ENCODE data around the gene HDAC8. TPM values are rescaled to one million over a fixed set of nuclear protein-coding genes. Genes with fewer than 3 reads are reported as not detected.

Gene HDAC8
- total and polyA plus RNA-seq, 12 donors: 32.1 to 232 (median 57.1) TPM

DNA sequence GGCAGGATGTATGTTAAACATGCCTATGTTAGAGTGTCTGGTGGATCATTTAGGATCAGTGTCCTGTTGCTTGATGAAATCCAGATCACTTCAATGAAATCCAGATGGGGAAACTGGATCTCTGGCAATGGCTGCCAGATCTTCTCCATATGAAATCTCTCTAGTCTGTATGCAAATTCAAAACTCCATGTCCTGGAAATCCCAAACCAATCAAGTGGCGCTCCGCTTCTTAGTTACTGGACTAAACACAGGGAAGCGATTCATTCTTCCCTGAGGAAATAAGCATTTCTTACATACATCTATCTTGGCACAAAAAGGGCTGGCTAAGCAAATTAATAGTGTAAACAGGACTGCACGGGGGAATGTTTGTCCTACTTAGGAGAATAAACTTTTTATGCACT, 94.9 kb downstream of the HDAC8 start:
- Histone ChIP-seq H3K4me1 (replicated peaks in 1 of 2) (no peaks in the 10 kb centered on the region), H3K36me3 (replicated peaks in 1 of 2) (no peaks in the 10 kb centered on the region), H3K4me3 (no peak overlapping the region), H3K9me3 (replicated peaks in 1 of 3) (no peaks in the 10 kb centered on the region), H3K27me3 (no peaks in the 10 kb centered on the region), H3K27ac (no peak overlapping the region)
- TF ChIP-seq, protein P1, sequence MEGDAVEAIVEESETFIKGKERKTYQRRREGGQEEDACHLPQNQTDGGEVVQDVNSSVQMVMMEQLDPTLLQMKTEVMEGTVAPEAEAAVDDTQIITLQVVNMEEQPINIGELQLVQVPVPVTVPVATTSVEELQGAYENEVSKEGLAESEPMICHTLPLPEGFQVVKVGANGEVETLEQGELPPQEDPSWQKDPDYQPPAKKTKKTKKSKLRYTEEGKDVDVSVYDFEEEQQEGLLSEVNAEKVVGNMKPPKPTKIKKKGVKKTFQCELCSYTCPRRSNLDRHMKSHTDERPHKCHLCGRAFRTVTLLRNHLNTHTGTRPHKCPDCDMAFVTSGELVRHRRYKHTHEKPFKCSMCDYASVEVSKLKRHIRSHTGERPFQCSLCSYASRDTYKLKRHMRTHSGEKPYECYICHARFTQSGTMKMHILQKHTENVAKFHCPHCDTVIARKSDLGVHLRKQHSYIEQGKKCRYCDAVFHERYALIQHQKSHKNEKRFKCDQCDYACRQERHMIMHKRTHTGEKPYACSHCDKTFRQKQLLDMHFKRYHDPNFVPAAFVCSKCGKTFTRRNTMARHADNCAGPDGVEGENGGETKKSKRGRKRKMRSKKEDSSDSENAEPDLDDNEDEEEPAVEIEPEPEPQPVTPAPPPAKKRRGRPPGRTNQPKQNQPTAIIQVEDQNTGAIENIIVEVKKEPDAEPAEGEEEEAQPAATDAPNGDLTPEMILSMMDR (IDR thresholded peaks at IDR 0.05): no peak
- TF ChIP-seq POLR2A (IDR thresholded peaks at IDR 0.05): no peak
- DNase-seq: no peak
- intact Hi-C loops (cut with DNase I): no loop called here
- 75 to 95% (median 89%) methylated on average over 3 to 4 of the region's 4 CpGs for WGBS, 4 donors

DNA sequence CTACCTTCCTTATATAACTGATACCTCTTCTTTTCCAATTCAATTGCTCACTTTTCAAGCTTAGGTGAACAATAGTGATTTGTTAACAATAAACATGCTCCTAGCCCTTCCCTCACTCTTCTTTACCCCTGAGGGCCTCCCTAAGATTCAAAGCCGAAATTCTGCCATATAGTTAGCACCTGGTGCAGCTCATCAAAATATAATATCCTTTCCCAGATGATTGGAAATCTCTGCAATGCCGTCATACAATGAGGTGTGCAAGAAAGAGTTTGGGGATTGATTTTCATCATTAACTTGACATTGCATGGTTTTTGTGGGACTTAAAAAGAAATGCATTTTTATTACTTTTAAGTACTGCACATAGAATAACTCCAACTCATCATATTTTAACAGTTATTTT, 95.3 kb downstream of the HDAC8 start:
- Histone ChIP-seq H3K4me3 (no peak overlapping the region), H3K27me3 (no peaks in the 10 kb centered on the region), H3K36me3 (replicated peaks in 1 of 2) (no peaks in the 10 kb centered on the region), H3K27ac (no peak overlapping the region), H3K4me1 (replicated peaks in 1 of 2) (no peaks in the 10 kb centered on the region), H3K9me3 (replicated peaks in 1 of 3) (no peaks in the 10 kb centered on the region)
- WGBS, 4 donors: 62 to 92% (median 85%) methylated on average over 2 of the region's 2 CpGs
- intact Hi-C loops (cut with DNase I): no loop called here
- TF ChIP-seq, protein P1 (IDR thresholded peaks at IDR 0.05): no peak
- TF ChIP-seq POLR2A (IDR thresholded peaks at IDR 0.05): no peak
- DNase-seq: no peak

DNA sequence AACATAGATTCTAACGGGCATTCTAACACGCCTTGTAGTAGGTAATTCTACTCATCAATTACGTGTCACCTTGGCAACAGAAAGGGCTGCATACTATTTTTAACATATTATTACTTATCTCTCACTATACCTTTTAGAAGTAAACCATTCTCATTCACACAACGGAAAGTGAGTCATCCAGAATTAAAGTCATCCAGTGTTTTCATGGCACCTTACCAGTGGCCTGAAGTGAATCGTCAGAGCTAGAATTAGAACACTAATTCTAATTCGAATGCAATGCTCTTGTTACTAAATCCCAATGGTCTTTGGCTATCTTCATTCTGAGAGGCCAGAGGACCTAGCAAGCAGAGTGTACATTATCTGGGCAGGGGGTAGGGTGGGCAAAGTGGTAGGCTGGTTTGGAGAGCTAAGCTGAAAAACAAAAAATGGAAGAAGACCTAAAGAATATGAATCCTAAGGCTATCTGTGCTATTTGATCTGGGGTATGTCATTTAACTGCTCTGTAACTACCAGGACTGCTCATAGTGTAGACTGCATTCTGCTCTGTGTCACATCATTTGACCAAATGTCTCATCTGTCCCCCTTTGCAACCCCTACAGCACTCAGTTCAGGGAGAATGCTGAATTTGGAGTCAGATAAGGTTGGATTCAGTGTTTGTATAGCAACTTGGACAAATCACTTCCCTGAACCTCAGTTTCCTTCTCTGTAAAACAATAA, 96.5 kb downstream of the HDAC8 start:
- DNase-seq: no peak
- Histone ChIP-seq H3K4me1 (replicated peaks in 1 of 2) (no peaks in the 10 kb centered on the region), H3K4me3 (no peak overlapping the region), H3K27me3 (no peaks in the 10 kb centered on the region), H3K27ac (no peak overlapping the region), H3K36me3 (replicated peaks in 1 of 2) (no peaks in the 10 kb centered on the region), H3K9me3 (replicated peaks in 1 of 3) (no peaks in the 10 kb centered on the region)
- 70 to 91% (median 78%) methylated on average over 6 of the region's 6 CpGs for WGBS, 4 donors
- intact Hi-C loops (cut with DNase I): no loop called here
- no peak for TF ChIP-seq POLR2A (IDR thresholded peaks at IDR 0.05)
- TF ChIP-seq, protein P1 (IDR thresholded peaks at IDR 0.05): no peak

DNA sequence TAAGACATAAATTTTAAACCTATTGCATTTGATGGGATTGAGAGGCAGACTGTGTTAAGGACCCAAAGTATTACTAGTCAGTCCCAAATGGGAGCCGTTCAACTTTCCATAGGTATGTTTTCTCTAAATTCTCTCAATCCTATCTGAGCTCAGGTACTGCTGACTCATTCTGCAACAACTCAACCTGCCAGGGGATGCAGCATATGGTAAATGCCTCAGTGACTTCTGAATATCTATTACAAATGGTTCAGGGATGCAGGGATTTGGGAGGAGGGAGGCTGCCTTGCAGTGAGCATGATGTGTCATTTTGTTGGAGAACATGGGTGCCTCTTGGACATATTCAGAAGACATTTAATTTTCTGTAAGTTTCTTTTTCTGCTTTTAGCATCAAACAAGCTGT, 97.3 kb downstream of the HDAC8 start:
- Histone ChIP-seq H3K9me3 (replicated peaks in 1 of 3) (no peaks in the 10 kb centered on the region), H3K27me3 (no peaks in the 10 kb centered on the region), H3K27ac (no peak overlapping the region), H3K36me3 (replicated peaks in 1 of 2) (no peaks in the 10 kb centered on the region), H3K4me1 (replicated peaks in 1 of 2) (no peaks in the 10 kb centered on the region), H3K4me3 (no peak overlapping the region)
- intact Hi-C loops (cut with DNase I): no loop called here
- TF ChIP-seq, protein P1 (IDR thresholded peaks at IDR 0.05): no peak
- no peak for TF ChIP-seq POLR2A (IDR thresholded peaks at IDR 0.05)
- WGBS, 4 donors: 82 to 100% (median 92%) methylated on average over 1 of the region's 1 CpG
- no peak for DNase-seq

Data from adrenal gland (tissue), 12 donors.